ENCODE data around the gene DPEP1.
A peak's percentile ranks its signal among the peaks of the same experiment; 100 is the strongest.

The DPEP1 gene

GRCh38 chr16:89596957-89597649, 16.3 kb upstream of the DPEP1 start:
- Mint-ChIP-seq H3K9me3 (no peaks in the 10 kb centered on the region), H3K27ac (no peak overlapping the region), H3K27me3 (no peaks in the 10 kb centered on the region), H3K36me3 (ENCODE audit: insufficient read depth) (peaks cover 12% of the 10 kb centered on the region), H3K4me3 (no peak overlapping the region), H3K4me1 (ENCODE audit: low read depth in 2 of 2) (peaks cover 16 to 18% of the 10 kb centered on the region in 2 donors)
- ATAC-seq (replicated peaks) (no peak), DNase-seq (no peak)

GRCh38 chr16:89598199-89598598, 15.2 kb upstream of the DPEP1 start:
- H3K27me3 Mint-ChIP-seq = no peaks in the 10 kb centered on the region
- no peak for DNase-seq
- H3K4me3 Mint-ChIP-seq = no peak overlapping the region
- no peaks in the 10 kb centered on the region for H3K9me3 Mint-ChIP-seq
- H3K36me3 Mint-ChIP-seq (ENCODE audit: insufficient read depth) = peaks cover 12% of the 10 kb centered on the region
- H3K27ac Mint-ChIP-seq = no peak overlapping the region
- H3K4me1 Mint-ChIP-seq (ENCODE audit: low read depth in 2 of 2) = peaks cover 27 to 29% of the 10 kb centered on the region in 2 donors
- ATAC-seq (replicated peaks) = no peak

- H3K4me3 Mint-ChIP-seq = no peak overlapping the region
- DNase-seq (peak; percentile 25 to 43 (median 36)), ATAC-seq (replicated peaks) (peak; percentile 55)
- H3K9me3 Mint-ChIP-seq = no peaks in the 10 kb centered on the region
- H3K4me1 Mint-ChIP-seq (ENCODE audit: low read depth in 2 of 2) = peaks cover 18 to 23% of the 10 kb centered on the region in 2 donors
- H3K27me3 Mint-ChIP-seq = no peaks in the 10 kb centered on the region
- peaks cover 12% of the 10 kb centered on the region for H3K36me3 Mint-ChIP-seq (ENCODE audit: insufficient read depth)
- peak overlapping the region in 1 of 2 donors; percentile 71 for H3K27ac Mint-ChIP-seq
Observed at GRCh38 chr16:89599451-89599858, 14.0 kb upstream of the DPEP1 start.

- peaks cover 18 to 23% of the 10 kb centered on the region in 2 donors for H3K4me1 Mint-ChIP-seq (ENCODE audit: low read depth in 2 of 2)
- peaks cover 12% of the 10 kb centered on the region for H3K36me3 Mint-ChIP-seq (ENCODE audit: insufficient read depth)
Observed at GRCh38 chr16:89599902-89600301, 13.5 kb upstream of the DPEP1 start.

GRCh38 chr16:89600427-89600826, 13.0 kb upstream of the DPEP1 start:
- ATAC-seq (replicated peaks) = no peak
- no peak overlapping the region for H3K4me3 Mint-ChIP-seq
- no peaks in the 10 kb centered on the region for H3K9me3 Mint-ChIP-seq
- peaks cover 18 to 23% of the 10 kb centered on the region in 2 donors for H3K4me1 Mint-ChIP-seq (ENCODE audit: low read depth in 2 of 2)
- H3K27ac Mint-ChIP-seq = peak overlapping the region; percentile 17 to 76
- peaks cover 12% of the 10 kb centered on the region for H3K36me3 Mint-ChIP-seq (ENCODE audit: insufficient read depth)
- H3K27me3 Mint-ChIP-seq = no peaks in the 10 kb centered on the region
- DNase-seq = no peak

More at GRCh38 chr16:89599902-89600301, 13.5 kb upstream of the DPEP1 start:
- DNase-seq = no peak
- no peaks in the 10 kb centered on the region for H3K27me3 Mint-ChIP-seq
- H3K9me3 Mint-ChIP-seq = no peaks in the 10 kb centered on the region
- ATAC-seq (replicated peaks) = no peak
- H3K27ac Mint-ChIP-seq = peak overlapping the region in 1 of 2 donors; percentile 17
- H3K4me3 Mint-ChIP-seq = no peak overlapping the region

GRCh38 chr16:89600956-89601355, 12.5 kb upstream of the DPEP1 start:
- Mint-ChIP-seq H3K4me1 (ENCODE audit: low read depth in 2 of 2) (peaks cover 18 to 20% of the 10 kb centered on the region in 2 donors), H3K27me3 (no peaks in the 10 kb centered on the region), H3K9me3 (no peaks in the 10 kb centered on the region), H3K4me3 (no peak overlapping the region), H3K36me3 (ENCODE audit: insufficient read depth) (peaks cover 12% of the 10 kb centered on the region), H3K27ac (peak overlapping the region; percentile 17 to 76)
- ATAC-seq (replicated peaks) = no peak
- no peak for DNase-seq

GRCh38 chr16:89601906-89602272, 11.6 kb upstream of the DPEP1 start:
- H3K4me3 Mint-ChIP-seq = peak overlapping the region in 1 of 2 donors; percentile 63

GRCh38 chr16:89602273-89602951, 11.0 kb upstream of the DPEP1 start:
- Mint-ChIP-seq H3K27me3 (no peaks in the 10 kb centered on the region), H3K4me3 (peak overlapping the region; percentile 48 to 63), H3K9me3 (no peaks in the 10 kb centered on the region), H3K27ac (peak overlapping the region; percentile 25 to 49), H3K36me3 (ENCODE audit: insufficient read depth) (peaks cover 12% of the 10 kb centered on the region), H3K4me1 (ENCODE audit: low read depth in 2 of 2) (peaks cover 18 to 20% of the 10 kb centered on the region in 2 donors)
- DNase-seq = peak; percentile 46 to 51 (median 50)
- ATAC-seq (replicated peaks) = peak; percentile 90

More at GRCh38 chr16:89601906-89602272, 11.6 kb upstream of the DPEP1 start:
- H3K27me3 Mint-ChIP-seq = no peaks in the 10 kb centered on the region
- DNase-seq (no peak), ATAC-seq (replicated peaks) (no peak)
- H3K9me3 Mint-ChIP-seq = no peaks in the 10 kb centered on the region
- peaks cover 12% of the 10 kb centered on the region for H3K36me3 Mint-ChIP-seq (ENCODE audit: insufficient read depth)
- H3K4me1 Mint-ChIP-seq (ENCODE audit: low read depth in 2 of 2) = peaks cover 18 to 20% of the 10 kb centered on the region in 2 donors
- no peak overlapping the region for H3K27ac Mint-ChIP-seq

- H3K27ac Mint-ChIP-seq = peak overlapping the region; percentile 25 to 49
- peaks cover 11% of the 10 kb centered on the region for H3K36me3 Mint-ChIP-seq (ENCODE audit: insufficient read depth)
- H3K4me3 Mint-ChIP-seq = peak overlapping the region; percentile 48 to 63
- DNase-seq (no peak), ATAC-seq (replicated peaks) (no peak)
- H3K4me1 Mint-ChIP-seq (ENCODE audit: low read depth in 2 of 2) = peaks cover 18 to 20% of the 10 kb centered on the region in 2 donors
- no peaks in the 10 kb centered on the region for H3K27me3 Mint-ChIP-seq
- no peaks in the 10 kb centered on the region for H3K9me3 Mint-ChIP-seq
Observed at GRCh38 chr16:89602952-89603590, 10.4 kb upstream of the DPEP1 start.

GRCh38 chr16:89604764-89605163, 8.7 kb upstream of the DPEP1 start:
- no peak overlapping the region for H3K4me3 Mint-ChIP-seq
- peaks cover 5% of the 10 kb centered on the region for H3K36me3 Mint-ChIP-seq (ENCODE audit: insufficient read depth)
- DNase-seq (no peak), ATAC-seq (replicated peaks) (no peak)
- no peaks in the 10 kb centered on the region for H3K9me3 Mint-ChIP-seq
- H3K4me1 Mint-ChIP-seq (ENCODE audit: low read depth in 2 of 2) = peaks cover 13 to 16% of the 10 kb centered on the region in 2 donors
- H3K27me3 Mint-ChIP-seq = no peaks in the 10 kb centered on the region
- no peak overlapping the region for H3K27ac Mint-ChIP-seq

- H3K27me3 Mint-ChIP-seq = no peaks in the 10 kb centered on the region
- no peak overlapping the region for H3K4me3 Mint-ChIP-seq
- no peak overlapping the region for H3K27ac Mint-ChIP-seq
- ATAC-seq (replicated peaks) = no peak
- H3K4me1 Mint-ChIP-seq (ENCODE audit: low read depth in 2 of 2) = peaks cover 13 to 15% of the 10 kb centered on the region in 2 donors
- no peak for DNase-seq
- no peaks in the 10 kb centered on the region for H3K36me3 Mint-ChIP-seq (ENCODE audit: insufficient read depth)
- no peaks in the 10 kb centered on the region for H3K9me3 Mint-ChIP-seq
Observed at GRCh38 chr16:89605186-89605970, 8.1 kb upstream of the DPEP1 start.

GRCh38 chr16:89606006-89606405, 7.4 kb upstream of the DPEP1 start:
- H3K27ac Mint-ChIP-seq = no peak overlapping the region
- DNase-seq (no peak), ATAC-seq (replicated peaks) (no peak)
- no peaks in the 10 kb centered on the region for H3K36me3 Mint-ChIP-seq (ENCODE audit: insufficient read depth)
- no peaks in the 10 kb centered on the region for H3K27me3 Mint-ChIP-seq
- no peak overlapping the region for H3K4me3 Mint-ChIP-seq
- H3K9me3 Mint-ChIP-seq = no peaks in the 10 kb centered on the region
- H3K4me1 Mint-ChIP-seq (ENCODE audit: low read depth in 2 of 2) = peaks cover 13 to 14% of the 10 kb centered on the region in 2 donors

- no peak overlapping the region for H3K27ac Mint-ChIP-seq
- peaks cover 7 to 8% of the 10 kb centered on the region in 2 donors for H3K4me1 Mint-ChIP-seq (ENCODE audit: low read depth in 2 of 2)
- ATAC-seq (replicated peaks) (no peak), DNase-seq (no peak)
- peaks cover 0 to 4% of the 10 kb centered on the region in 2 donors for H3K27me3 Mint-ChIP-seq
- no peaks in the 10 kb centered on the region for H3K9me3 Mint-ChIP-seq
- H3K4me3 Mint-ChIP-seq = no peak overlapping the region
- H3K36me3 Mint-ChIP-seq (ENCODE audit: insufficient read depth) = no peaks in the 10 kb centered on the region
Observed at GRCh38 chr16:89607453-89607852, 6.0 kb upstream of the DPEP1 start.
